Right atrium auricular region (tissue), 2 donors: ENCODE measurements around the gene LDHAL6B. TPM values are rescaled to one million over a fixed set of nuclear protein-coding genes. Genes with fewer than 3 reads are reported as not detected.

Experiments used
- DNase-seq: peaks from one replicate; pipeline ENCODE4 v3.0.0-alpha.2; 2019; ENCODE audit warnings: low spot score
- H3K27ac ChIP-seq, 2 donors: fragments of 200-600 bp; sonication (generic); 1 replicate in 1 of 2; 2 replicates in 1 of 2; pipeline ENCODE4 v1.5.1; 2016 to 2019
- H3K27me3 ChIP-seq, 2 donors: fragments of 200-600 bp; sonication (generic); one replicate each; pipeline versions ENCODE4 v1.5.1 to v1.6.0; 2017 to 2019
- H3K36me3 ChIP-seq: fragments of 200-600 bp; sonication (generic); one replicate; pipeline ENCODE4 v1.5.1; 2016
- H3K4me1 ChIP-seq, 2 donors: fragments of 200-600 bp; sonication (generic); one replicate each; pipeline versions ENCODE4 v1.5.1 to v1.6.0; 2017 to 2019
- H3K4me3 ChIP-seq, 2 donors: fragments of 200-600 bp; sonication (generic); 1 replicate in 1 of 2; 2 replicates in 1 of 2; pipeline ENCODE4 v1.5.1; 2017 to 2019; ENCODE audit warnings: mild to moderate bottlenecking in 1 of 2, moderate library complexity in 1 of 2
- H3K9me3 ChIP-seq, 2 donors: fragments of 200-600 bp; sonication (generic); one replicate each; pipeline ENCODE4 v1.5.1; 2019
- total RNA-seq, 2 donors: library from RNA; depleted of rRNA; stranded (reverse); fragments of >200 nt; gene quantifications; one replicate each; pipeline ENCODE4 v1.1.0, GENCODE V29; 2016
- TF ChIP-seq, protein P1 (sequence below), 2 donors: fragments of 200-600 bp; sonication (generic); IDR thresholded peaks; one replicate each; pipeline ENCODE4 v1.5.1; 2019; ENCODE audit warnings: antibody characterized with exemption in 2 of 2

Gene LDHAL6B
- total RNA-seq, 2 donors from 2014 or later, result not detected

DNA sequence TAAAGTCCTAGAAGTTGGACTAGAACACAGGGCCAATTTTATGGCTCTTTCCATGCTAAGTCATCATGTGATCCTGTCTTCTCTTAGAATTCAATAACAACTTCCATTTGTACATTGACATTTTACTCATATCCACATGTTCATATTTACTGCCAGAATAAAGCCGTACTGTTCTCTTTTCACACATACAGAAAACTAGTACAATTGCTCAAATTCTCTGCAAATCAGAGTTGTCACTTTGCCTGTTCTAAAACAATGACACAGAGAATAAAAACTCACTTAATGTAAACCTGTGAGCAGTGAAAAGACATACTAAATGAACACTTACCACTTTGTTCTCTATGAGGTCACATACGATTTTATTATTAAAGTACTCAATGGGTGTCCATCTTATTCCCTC is 3.5 kb downstream of the LDHAL6B start:
- H3K36me3 ChIP-seq, result peaks cover 52% of the 10 kb centered on the region

DNA sequence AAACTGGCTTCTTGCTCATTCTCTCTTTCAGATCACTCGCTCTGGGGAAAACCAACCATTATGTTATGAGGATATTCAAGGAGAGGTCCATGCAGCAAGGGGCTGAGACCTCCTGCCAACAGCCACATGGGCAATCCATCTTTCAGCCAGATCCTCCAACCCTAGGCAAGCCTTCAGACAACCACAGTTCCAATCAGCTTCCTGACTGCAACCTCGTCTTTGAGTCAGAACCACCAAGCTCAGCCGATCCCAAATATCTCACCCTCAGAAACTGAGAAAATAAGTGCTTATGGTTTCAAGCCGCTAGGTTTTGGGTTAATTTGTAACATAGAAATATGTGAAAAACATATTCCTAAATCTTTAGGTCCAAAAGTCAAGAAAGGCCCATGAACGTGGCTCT is 10.3 kb downstream of the LDHAL6B start:
- H3K36me3 ChIP-seq, result peaks cover 31% of the 10 kb centered on the region

More for the DNA sequence above, 3.5 kb downstream of the LDHAL6B start:
- no peak for DNase-seq
- Histone ChIP-seq H3K9me3 (no peaks in the 10 kb centered on the region), H3K4me1 (no peaks in the 10 kb centered on the region), H3K27me3 (no peaks in the 10 kb centered on the region), H3K4me3 (no peak overlapping the region), H3K27ac (no peak overlapping the region)
- TF ChIP-seq, protein P1, sequence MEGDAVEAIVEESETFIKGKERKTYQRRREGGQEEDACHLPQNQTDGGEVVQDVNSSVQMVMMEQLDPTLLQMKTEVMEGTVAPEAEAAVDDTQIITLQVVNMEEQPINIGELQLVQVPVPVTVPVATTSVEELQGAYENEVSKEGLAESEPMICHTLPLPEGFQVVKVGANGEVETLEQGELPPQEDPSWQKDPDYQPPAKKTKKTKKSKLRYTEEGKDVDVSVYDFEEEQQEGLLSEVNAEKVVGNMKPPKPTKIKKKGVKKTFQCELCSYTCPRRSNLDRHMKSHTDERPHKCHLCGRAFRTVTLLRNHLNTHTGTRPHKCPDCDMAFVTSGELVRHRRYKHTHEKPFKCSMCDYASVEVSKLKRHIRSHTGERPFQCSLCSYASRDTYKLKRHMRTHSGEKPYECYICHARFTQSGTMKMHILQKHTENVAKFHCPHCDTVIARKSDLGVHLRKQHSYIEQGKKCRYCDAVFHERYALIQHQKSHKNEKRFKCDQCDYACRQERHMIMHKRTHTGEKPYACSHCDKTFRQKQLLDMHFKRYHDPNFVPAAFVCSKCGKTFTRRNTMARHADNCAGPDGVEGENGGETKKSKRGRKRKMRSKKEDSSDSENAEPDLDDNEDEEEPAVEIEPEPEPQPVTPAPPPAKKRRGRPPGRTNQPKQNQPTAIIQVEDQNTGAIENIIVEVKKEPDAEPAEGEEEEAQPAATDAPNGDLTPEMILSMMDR (IDR thresholded peaks at IDR 0.05), result no peak

DNA sequence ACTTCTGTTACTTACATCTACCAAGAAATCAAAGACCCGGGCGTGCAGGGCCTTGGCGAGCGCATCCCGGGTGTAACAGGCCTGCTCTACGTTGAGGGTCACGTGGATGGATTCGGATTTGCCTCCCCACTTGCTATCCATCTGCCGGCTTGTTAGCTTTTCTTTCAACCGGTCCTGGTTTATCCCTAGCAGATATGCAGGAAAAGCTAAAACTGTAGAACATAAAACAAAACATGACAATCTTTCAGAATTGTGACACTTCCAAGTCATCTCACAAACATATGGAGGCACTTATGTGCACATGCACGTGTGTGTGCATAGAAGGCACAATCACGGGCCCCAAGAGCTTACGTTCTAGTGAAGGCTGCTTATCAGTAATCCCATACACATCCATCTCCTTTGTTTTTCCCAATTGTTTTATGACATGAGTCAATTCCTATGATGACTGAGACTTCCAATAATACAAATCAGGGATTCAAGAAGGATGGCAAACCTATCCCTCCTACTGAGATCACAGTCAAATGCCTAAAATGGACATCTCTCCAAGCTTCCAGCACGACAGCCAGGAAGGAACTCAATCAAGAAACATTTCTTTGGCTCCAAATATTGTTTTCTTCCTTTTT is 11.3 kb downstream of the LDHAL6B start:
- Histone ChIP-seq H3K4me3 (no peak overlapping the region), H3K36me3 (peaks cover 37% of the 10 kb centered on the region), H3K9me3 (no peaks in the 10 kb centered on the region), H3K4me1 (peaks cover 0 to 6% of the 10 kb centered on the region in 2 donors), H3K27me3 (no peaks in the 10 kb centered on the region), H3K27ac (no peak overlapping the region)
- no peak for DNase-seq
- TF ChIP-seq, protein P1 (IDR thresholded peaks at IDR 0.05), result no peak

More for the DNA sequence above, 10.3 kb downstream of the LDHAL6B start:
- Histone ChIP-seq H3K4me1 (no peaks in the 10 kb centered on the region), H3K4me3 (no peak overlapping the region), H3K27ac (no peak overlapping the region), H3K27me3 (no peaks in the 10 kb centered on the region), H3K9me3 (no peaks in the 10 kb centered on the region)
- DNase-seq, result no peak
- TF ChIP-seq, protein P1 (IDR thresholded peaks at IDR 0.05), result no peak

DNA sequence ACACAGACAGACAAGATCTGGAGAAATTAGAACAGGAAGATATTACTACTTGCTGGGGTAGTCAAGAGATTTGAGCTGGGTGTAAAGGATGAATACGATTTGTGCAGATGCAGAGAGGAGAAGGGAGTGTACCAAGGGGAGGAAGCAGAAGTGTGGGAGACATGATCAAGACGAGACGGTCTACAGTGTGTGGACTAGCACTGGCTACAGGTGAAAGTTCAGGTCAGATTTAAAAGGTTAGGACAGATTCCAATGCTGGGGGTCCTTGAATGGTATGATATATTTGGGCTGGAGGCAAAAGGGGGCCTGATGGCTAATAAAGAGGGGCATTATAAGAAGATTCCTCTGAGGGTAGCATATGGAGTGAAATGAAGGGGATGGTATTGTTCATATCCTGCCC is 12.1 kb downstream of the LDHAL6B start:
- Histone ChIP-seq H3K9me3 (no peaks in the 10 kb centered on the region), H3K4me3 (no peak overlapping the region), H3K36me3 (peaks cover 32% of the 10 kb centered on the region), H3K27ac (no peak overlapping the region), H3K27me3 (no peaks in the 10 kb centered on the region), H3K4me1 (peaks cover 0 to 13% of the 10 kb centered on the region in 2 donors)
- DNase-seq, result no peak
- TF ChIP-seq, protein P1 (IDR thresholded peaks at IDR 0.05), result no peak

DNA sequence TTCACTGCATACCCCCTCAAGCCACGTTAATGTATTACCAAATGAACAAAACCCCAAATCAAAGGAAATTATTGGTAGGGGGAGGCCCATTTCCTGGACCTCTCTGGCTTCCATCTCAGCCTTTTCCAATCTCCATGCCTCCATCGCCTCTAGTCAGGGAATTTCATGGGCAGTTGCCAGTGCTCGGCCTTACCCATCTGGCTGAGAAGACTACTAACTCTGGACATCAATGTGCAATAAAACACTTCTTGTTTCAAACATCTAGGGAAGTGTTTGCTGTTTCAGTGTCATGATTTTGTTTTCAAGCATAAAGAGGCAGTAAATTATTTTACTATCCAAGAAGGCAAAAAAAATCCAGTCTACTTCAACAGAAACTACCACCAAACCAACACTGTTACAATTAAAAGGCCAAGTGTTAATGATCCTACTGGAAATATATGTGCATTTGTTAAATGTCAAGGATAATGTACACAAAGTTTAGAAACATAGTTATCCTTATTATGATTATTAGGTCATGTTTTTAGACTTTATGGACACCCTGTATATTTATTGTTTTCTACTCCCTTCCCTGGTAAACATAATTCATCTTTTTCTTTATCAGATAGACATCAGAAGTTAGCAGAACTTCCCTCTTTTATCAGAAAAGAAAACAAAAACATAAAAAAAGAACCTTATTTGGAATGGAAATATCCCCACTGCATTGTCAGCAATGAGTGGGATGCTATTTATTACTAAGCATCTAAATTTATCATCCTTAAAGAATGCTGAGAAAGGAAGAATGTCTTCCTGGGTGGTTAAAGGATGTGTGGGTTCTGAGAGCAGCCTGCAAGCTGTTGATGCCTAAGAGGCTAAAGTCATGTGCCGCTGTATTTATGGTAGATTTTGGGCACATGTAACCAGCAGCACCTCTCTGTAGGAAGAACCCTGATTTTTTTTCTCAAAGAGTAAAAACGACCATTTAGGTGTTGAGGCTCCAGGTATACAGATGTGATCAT is 15.2 kb downstream of the LDHAL6B start:
- H3K27ac ChIP-seq, result peak overlapping the region in 1 of 2 donors; percentile 2
- no peak for DNase-seq

More for the DNA sequence above, 15.2 kb downstream of the LDHAL6B start:
- peaks cover 0 to 25% of the 10 kb centered on the region in 2 donors for H3K4me1 ChIP-seq
- TF ChIP-seq, protein P1 (IDR thresholded peaks at IDR 0.05), result no peak
- H3K4me3 ChIP-seq, result no peak overlapping the region
- no peaks in the 10 kb centered on the region for H3K27me3 ChIP-seq
- H3K36me3 ChIP-seq, result peaks cover 15% of the 10 kb centered on the region
- no peaks in the 10 kb centered on the region for H3K9me3 ChIP-seq
